GM13976 (cell line): ENCODE data around the gene IRAK1.
"Not testable (repeated sequence)": the region's sequence is repeated elsewhere in the genome, so short reads cannot be mapped to it uniquely, and the experiment has no call there.

ENCODE experiments used
- DNase-seq: peaks from one replicate; pipeline ENCODE4 v3.0.0; 2012; ENCODE audit warnings: low spot score
- CTCF ChIP-seq: IDR thresholded peaks from 2 replicates; pipeline ENCODE4 v1.5.1; 2012; ENCODE audit warnings: borderline replicate concordance, mild to moderate bottlenecking; ENCODE audit not compliant: insufficient read depth; ENCODE audit errors: extremely low read depth, missing control alignments, control extremely low read depth
- in situ Hi-C: fragments of 300-500 bp; cut with MboI; formaldehyde crosslinking; loops from one replicate; pipeline ENCODE4 v1.12.0; 2022; ENCODE audit warnings: low sequenced_read_pairs, mixed read lengths, inconsistent platforms; ENCODE audit not compliant: unreplicated experiment

Gene IRAK1

DNA sequence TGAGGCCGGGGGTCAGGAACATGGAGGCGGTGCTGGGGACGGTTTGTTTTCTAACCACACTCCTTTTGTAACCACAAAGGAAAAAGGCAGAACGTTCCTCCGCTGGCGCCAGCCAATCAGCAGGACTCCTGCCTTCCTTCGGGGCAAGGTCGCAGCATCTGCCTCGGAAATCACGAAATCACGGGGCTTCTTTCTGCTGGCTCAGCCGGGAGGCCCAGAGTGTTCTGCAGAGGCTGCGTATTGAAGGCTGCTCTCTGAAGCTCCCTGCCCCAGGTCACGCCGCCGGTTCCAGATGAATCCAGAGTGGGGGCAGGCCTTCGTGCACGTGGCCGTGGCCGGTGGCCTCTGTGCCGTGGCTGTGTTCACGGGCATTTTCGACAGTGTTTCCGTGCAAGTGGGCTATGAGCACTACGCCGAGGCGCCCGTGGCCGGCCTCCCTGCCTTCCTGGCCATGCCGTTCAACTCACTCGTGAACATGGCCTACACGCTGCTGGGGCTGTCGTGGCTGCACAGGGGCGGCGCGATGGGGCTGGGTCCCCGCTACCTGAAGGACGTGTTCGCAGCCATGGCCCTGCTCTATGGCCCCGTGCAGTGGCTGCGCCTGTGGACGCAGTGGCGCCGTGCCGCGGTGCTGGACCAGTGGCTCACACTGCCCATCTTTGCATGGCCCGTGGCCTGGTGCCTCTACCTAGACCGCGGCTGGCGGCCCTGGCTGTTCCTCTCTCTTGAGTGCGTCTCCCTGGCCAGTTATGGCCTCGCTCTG lies 37.8 kb downstream of the IRAK1 start:
- no peak for DNase-seq
- no peak for TF ChIP-seq CTCF
- in situ Hi-C loops = no loop called here

DNA sequence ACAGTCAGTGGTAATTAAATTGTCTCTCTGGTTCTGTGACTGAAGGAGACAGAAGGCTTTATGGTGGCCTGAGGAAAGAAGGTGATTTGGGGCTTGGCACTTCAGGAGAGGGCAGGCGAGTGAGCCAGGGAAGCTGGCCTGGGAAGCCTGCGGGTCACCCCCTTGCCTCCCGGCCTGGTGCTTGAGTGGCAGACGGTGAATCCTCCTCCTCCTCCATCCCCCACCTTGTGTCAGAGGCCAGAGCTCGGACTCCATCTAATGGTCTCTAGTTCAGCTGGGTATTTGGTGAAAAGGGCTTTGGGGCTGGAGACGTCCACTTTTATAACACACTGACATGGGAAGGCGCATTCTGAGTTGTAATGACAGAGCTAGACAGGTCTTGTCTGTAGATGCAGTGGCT lies 38.5 kb downstream of the IRAK1 start:
- in situ Hi-C loops = no loop called here
- TF ChIP-seq CTCF = no peak
- no peak for DNase-seq

- in situ Hi-C loops, DNase-seq: not testable (repeated sequence)
These were observed 39.3 kb downstream of the IRAK1 start for GRCh38 chrX:153980394-153980793.

- no peak for DNase-seq
- TF ChIP-seq CTCF = no peak
- in situ Hi-C loops = no loop called here
These were observed 44.9 kb downstream of the IRAK1 start for GRCh38 chrX:153974726-153975286.

GRCh38 chrX:153974003-153974725 lies 45.5 kb downstream of the IRAK1 start:
- in situ Hi-C loops = no loop called here
- TF ChIP-seq CTCF = no peak
- no peak for DNase-seq

- no peak for TF ChIP-seq CTCF
- no peak for DNase-seq
- in situ Hi-C loops = no loop called here
These were observed 46.3 kb downstream of the IRAK1 start for GRCh38 chrX:153973127-153974002.
